ES-I3 (cell line): ENCODE results near the gene CAPN10.
"Not testable (repeated sequence)": the region's sequence is repeated elsewhere in the genome, so short reads cannot be mapped to it uniquely, and the experiment has no call there.

Experiments used
- H3K36me3 ChIP-seq: 2 replicates; pipeline ENCODE4 v1.6.1; 2013; ENCODE audit warnings: mild to moderate bottlenecking, low read length, control low read depth, moderate library complexity; ENCODE audit not compliant: insufficient read depth
- H3K4me1 ChIP-seq: 2 replicates; pipeline ENCODE4 v1.6.1; 2013; ENCODE audit warnings: mild to moderate bottlenecking, control low read depth, low read length; ENCODE audit not compliant: insufficient read depth
- H3K9ac ChIP-seq: 2 replicates; pipeline ENCODE4 v1.6.1; 2013; ENCODE audit warnings: low read depth, mild to moderate bottlenecking, low read length, moderate library complexity
- H3K9me3 ChIP-seq: 2 replicates; pipeline ENCODE4 v1.6.1; 2013; ENCODE audit warnings: mild to moderate bottlenecking, low read length, moderate library complexity; ENCODE audit not compliant: control insufficient read depth, insufficient read depth

Gene CAPN10

DNA sequence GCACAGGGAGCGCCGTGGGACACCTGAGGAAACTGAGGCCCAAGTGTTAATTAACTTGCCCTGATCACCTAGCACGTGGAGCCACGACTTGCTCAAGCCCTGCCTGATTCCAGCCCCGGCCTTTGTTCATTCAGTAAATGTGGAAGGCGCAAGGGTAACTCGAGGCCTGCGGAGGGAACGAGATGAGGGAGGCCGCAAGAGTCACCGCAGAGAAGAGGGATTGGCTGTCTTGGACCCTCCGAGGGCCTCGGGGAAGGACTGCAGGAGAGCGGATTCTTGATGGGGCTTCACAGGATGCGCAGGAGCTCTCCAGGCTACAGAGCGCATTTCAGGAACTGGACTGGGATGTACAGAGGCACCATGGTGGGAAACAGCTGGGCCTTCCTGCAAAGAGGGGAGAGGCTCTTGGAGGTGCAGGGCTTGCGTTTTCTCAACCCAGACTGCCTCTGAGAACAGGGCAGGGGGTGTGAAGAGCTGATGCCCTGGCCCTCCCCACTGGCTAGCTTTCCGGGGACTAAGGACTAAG lies 28.2 kb upstream of the CAPN10 start:
- no peaks in the 10 kb centered on the region for H3K36me3 ChIP-seq
- H3K9me3 ChIP-seq, result no peaks in the 10 kb centered on the region
- peak overlapping the region; percentile 36; the same call in 1 of the 2 replicates for H3K9ac ChIP-seq
- H3K4me1 ChIP-seq, result no peaks in the 10 kb centered on the region; the same call in 1 of the 2 replicates

- Histone ChIP-seq H3K4me1 (no peaks in the 10 kb centered on the region; the same call in 1 of the 2 replicates), H3K36me3 (no peaks in the 10 kb centered on the region), H3K9me3 (no peaks in the 10 kb centered on the region), H3K9ac (no peak overlapping the region)
These were observed 27.2 kb upstream of the CAPN10 start for GRCh38 chr2:240559286-240559685.

DNA sequence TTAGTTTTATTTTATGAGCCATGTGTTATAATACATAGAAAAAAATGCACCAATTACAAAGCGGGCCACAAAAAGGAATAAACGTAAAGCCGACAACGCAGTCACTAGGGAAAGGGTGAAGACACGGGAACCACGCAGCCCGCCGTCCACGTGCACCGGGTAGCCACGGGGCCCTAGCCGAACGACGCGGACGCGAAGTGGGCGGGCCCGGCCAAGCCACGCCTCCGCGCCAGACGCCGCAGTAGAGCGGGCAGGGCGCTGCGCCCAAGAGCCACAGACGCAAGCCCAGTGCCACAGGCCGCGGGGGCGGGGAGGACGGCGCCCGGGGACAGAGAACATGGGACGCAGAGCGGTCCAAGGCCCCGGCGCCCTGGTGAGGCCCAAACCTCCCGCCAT lies 26.5 kb upstream of the CAPN10 start, which contains the start of gene DUSP28:
DUSP28 (plus strand) TSS at position 274 of the 396 bp plus-strand sequence. CDS start 328 bp downstream, outside the sequence.
- Histone ChIP-seq H3K9me3 (no peaks in the 10 kb centered on the region), H3K4me1 (peaks cover 3% of the 10 kb centered on the region; the same call in 1 of the 2 replicates), H3K9ac (peak within 1 kb of the TSS; percentile 52), H3K36me3 (no peaks in the 10 kb centered on the region)

DNA sequence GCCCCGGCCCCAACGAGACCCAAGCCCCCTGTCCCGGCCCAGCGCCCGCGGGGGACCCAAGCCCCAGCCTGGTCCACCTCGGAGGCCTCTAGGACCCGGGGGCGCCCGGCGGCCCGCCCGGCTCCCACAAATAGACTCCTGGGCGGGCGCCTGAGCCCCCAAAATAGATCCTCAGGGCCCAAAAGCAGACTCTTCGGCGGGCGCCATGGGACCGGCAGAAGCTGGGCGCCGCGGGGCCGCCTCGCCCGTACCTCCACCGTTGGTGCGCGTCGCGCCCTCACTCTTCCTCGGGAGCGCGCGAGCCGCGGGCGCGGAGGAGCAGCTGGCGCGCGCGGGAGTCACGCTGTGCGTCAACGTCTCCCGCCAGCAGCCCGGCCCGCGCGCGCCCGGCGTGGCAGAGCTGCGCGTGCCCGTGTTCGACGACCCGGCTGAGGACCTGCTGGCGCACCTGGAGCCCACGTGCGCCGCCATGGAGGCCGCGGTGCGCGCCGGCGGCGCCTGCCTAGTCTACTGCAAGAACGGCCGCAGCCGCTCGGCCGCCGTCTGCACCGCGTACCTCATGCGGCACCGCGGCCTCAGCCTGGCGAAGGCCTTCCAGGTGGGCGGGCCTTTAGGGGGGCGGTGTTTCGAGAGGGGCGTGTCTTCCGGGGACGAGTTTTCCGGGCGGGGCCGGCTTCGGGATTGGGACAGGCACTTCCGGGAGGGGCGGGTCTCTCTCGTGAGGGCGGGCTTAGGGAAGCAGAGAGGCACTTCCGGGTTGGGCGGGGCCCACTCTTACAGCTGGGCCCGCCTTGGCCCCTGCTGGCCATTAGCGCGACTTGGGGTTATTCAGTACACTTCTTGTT lies 25.8 kb upstream of the CAPN10 start:
- H3K9ac ChIP-seq, result peak overlapping the region; percentile 52
- H3K9me3 ChIP-seq, result no peaks in the 10 kb centered on the region
- H3K36me3 ChIP-seq, result no peaks in the 10 kb centered on the region
- peaks cover 7% of the 10 kb centered on the region; the same call in 1 of the 2 replicates for H3K4me1 ChIP-seq

GRCh38 chr2:240561325-240561971 lies 25.1 kb upstream of the CAPN10 start:
- Histone ChIP-seq H3K4me1 (peaks cover 7% of the 10 kb centered on the region; the same call in 1 of the 2 replicates), H3K9me3 (no peaks in the 10 kb centered on the region), H3K9ac (peak overlapping the region; percentile 52; the same call in 1 of the 2 replicates), H3K36me3 (no peaks in the 10 kb centered on the region)

DNA sequence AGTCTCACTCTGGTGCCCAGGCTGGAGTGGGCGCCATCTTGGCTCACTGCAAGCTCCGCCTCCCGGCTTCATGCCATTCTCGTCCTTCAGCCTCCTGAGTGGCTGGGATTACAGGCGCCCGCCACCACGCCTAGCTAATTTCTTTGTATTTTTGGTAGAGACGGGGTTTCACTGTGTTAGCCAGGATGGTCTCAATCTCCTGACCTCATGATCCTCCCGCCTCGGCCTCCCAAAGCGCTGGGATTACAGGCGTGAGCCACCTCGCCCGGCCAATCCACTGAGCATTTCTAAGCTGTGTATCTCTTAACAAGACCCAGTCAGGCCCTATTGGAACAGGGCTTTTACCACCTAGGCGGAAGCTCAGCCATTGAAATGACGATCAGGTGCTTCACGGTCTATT lies 23.3 kb upstream of the CAPN10 start:
- not testable (repeated sequence) for H3K36me3 ChIP-seq, H3K9ac ChIP-seq, H3K9me3 ChIP-seq
- peaks cover 16% of the 10 kb centered on the region; the same call in 1 of the 2 replicates for H3K4me1 ChIP-seq

DNA sequence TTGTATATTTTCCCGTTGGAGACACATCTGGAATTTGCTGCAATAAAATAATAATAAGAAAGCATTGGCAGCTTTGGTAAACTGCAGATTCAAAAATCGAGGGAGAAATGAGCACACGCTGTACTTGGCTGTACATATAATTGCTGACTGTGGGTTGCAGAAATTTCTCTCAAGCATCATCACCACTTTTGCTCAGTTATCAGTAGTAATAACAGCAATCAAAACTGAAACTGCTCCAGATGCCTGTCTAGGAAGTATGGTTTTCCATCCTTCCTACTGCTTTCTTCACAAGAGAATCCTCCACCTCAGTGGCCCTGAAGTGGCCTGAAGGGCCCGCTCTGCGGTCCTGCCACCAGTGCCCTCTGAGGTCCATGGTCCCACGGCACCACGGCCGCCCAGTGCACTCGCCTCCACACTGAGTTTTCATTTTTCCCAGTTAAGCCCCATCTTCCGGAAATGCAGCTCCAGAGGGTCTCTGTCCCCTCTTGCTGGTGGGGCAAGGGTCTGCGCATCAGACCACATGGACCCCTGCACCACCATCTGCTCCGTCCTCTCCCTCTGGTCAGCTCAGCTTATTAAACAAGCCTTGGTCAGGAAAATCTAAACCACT lies 22.5 kb upstream of the CAPN10 start:
- H3K36me3 ChIP-seq, result no peaks in the 10 kb centered on the region
- H3K4me1 ChIP-seq, result peaks cover 16% of the 10 kb centered on the region; the same call in 1 of the 2 replicates
- H3K9ac ChIP-seq, result no peak overlapping the region
- no peaks in the 10 kb centered on the region for H3K9me3 ChIP-seq

DNA sequence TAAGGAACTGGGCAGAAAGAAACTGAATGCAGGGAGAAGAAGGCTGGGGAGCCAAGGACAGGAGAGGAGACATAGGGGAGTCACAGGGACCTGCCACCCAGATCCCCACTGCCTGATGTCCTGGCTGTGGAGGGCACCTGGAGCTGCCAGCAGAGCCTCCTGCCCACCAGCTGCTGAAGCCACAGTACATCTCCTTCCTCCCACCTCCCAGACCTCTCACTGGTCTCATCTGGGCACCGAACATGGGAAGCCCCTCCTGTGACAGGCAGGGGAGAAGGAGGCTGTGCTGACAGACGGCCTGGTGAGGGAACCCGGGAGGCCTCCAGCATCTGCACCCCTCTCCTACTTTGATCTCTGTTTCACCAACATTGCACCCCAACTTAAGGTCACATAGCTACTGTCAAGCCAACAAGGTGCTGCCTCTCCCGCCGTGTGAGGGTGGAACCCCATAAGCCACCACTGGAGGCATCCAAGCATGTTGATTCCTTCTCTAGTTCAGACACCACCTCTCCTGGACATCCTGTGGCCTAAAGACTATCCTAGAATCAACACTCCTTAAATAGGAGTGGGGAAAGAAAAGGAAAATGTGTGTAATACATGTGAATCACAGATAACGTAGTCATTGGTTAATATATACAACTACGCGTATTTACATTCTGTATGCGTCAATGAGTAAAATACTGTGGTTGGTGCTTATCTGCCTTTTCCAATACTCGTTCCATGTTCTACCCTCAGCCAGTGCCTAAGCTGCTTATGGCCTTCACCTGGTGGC lies 21.8 kb upstream of the CAPN10 start:
- Histone ChIP-seq H3K9me3 (no peaks in the 10 kb centered on the region), H3K4me1 (peaks cover 16% of the 10 kb centered on the region; the same call in 1 of the 2 replicates), H3K36me3 (no peaks in the 10 kb centered on the region), H3K9ac (no peak overlapping the region)

DNA sequence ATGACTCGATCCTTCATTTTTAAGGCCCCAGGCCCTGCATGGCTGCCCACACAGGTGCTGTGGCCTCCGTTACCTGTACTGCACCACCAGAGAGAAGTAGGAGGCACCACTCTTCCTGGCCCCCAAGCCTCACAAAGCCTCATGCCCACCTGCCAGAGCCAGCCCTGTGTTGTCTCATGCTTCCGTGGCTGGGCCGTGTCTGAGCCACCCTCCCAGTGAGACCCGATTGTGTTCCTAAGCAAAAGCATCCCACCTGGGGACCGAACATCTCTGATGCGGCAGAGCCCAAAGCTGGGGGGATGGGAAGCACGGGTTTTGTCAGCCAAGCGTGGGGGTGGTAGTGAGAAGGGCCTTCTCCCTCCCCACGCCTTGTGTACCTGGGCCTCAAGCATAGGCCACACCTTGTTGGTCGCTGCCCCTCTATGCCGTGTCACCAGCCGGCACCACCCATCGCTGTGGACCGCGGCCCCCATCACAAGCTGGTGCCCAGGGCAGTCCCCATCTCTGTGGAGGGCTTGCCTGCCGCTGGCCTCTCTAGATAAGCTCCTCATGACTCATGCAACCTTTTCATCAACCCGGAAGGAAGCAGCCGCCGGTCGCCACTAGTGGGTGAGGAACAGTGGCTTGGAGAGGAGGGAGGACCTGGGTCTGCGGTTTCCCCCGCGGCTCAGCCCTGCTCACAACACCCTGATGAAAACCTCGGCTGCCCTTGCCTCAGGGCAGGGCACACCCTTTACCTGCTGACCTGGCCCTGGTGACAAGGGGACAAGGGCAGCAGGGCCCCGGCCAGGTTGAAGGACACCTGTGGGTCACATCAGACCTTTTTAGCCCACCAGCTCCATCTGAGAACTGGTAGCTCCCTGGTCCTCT lies 21.0 kb upstream of the CAPN10 start:
- Histone ChIP-seq H3K4me1 (peaks cover 16% of the 10 kb centered on the region; the same call in 1 of the 2 replicates), H3K9me3 (no peaks in the 10 kb centered on the region), H3K9ac (peak overlapping the region; percentile 34; the same call in 1 of the 2 replicates), H3K36me3 (no peaks in the 10 kb centered on the region)

GRCh38 chr2:240566203-240567136 lies 20.1 kb upstream of the CAPN10 start:
- Histone ChIP-seq H3K9me3 (no peaks in the 10 kb centered on the region), H3K9ac (peak overlapping the region; percentile 34; the same call in 1 of the 2 replicates), H3K36me3 (no peaks in the 10 kb centered on the region), H3K4me1 (peaks cover 16% of the 10 kb centered on the region; the same call in 1 of the 2 replicates)

GRCh38 chr2:240567137-240567871 lies 19.2 kb upstream of the CAPN10 start:
- no peaks in the 10 kb centered on the region for H3K36me3 ChIP-seq
- H3K9me3 ChIP-seq, result no peaks in the 10 kb centered on the region
- peaks cover 16% of the 10 kb centered on the region; the same call in 1 of the 2 replicates for H3K4me1 ChIP-seq
- peak overlapping the region; percentile 59; the same call in 1 of the 2 replicates for H3K9ac ChIP-seq
